Sigmoid colon (tissue), 4 donors: ENCODE measurements around the gene NPAS2.

Source experiments
- EP300 ChIP-seq, 4 donors: sonication (generic); formaldehyde crosslinking; IDR thresholded peaks; one replicate each; pipeline ENCODE4 v1.6.1; 2017; ENCODE audit warnings: antibody characterized with exemption in 4 of 4
- POLR2A ChIP-seq, 2 donors: fragments of 450-650 bp; IDR thresholded peaks; one replicate each; pipeline ENCODE4 v1.6.1; 2016; ENCODE audit warnings: antibody characterized with exemption in 2 of 2, mild to moderate bottlenecking in 2 of 2, moderate library complexity in 2 of 2
- POLR2AphosphoS5 ChIP-seq, 4 donors: sonication (generic); formaldehyde crosslinking; IDR thresholded peaks; one replicate each; pipeline ENCODE4 v1.6.1; 2017; ENCODE audit warnings: antibody characterized with exemption in 4 of 4
- TF ChIP-seq, protein P1 (sequence below), 4 experiments: fragments of 450-650 bp in 3 of 4; fragments of 200-600 bp in 1 of 4; IDR thresholded peaks; one replicate each; pipeline ENCODE4 v1.5.1; 2016 to 2019; ENCODE audit warnings: antibody characterized with exemption in 4 of 4, mild to moderate bottlenecking in 3 of 4, moderate library complexity in 2 of 4

DNA sequence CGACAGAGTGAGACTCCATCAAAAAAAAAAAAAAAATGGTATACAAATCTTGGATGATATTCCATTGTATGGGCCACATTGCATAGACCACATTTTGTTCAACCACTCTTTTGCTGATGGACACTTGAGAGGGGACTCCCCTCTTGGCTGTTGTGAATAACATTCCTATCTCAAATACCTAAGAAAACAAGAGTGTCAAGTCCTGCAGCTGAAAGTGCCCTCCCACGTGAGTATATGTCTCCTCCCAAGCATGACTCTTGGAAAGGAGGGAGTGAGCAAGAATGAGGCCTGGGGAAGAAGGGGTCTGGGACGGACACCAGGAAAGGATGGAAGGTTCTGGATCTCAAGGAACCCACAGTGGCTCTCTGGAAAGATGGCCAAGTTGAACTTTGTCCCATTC, 36.0 kb upstream of the NPAS2 start:
- TF ChIP-seq, protein P1, sequence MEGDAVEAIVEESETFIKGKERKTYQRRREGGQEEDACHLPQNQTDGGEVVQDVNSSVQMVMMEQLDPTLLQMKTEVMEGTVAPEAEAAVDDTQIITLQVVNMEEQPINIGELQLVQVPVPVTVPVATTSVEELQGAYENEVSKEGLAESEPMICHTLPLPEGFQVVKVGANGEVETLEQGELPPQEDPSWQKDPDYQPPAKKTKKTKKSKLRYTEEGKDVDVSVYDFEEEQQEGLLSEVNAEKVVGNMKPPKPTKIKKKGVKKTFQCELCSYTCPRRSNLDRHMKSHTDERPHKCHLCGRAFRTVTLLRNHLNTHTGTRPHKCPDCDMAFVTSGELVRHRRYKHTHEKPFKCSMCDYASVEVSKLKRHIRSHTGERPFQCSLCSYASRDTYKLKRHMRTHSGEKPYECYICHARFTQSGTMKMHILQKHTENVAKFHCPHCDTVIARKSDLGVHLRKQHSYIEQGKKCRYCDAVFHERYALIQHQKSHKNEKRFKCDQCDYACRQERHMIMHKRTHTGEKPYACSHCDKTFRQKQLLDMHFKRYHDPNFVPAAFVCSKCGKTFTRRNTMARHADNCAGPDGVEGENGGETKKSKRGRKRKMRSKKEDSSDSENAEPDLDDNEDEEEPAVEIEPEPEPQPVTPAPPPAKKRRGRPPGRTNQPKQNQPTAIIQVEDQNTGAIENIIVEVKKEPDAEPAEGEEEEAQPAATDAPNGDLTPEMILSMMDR (IDR thresholded peaks at IDR 0.05) = no peak
- no peak for TF ChIP-seq POLR2AphosphoS5 (IDR thresholded peaks at IDR 0.05)
- TF ChIP-seq EP300 (IDR thresholded peaks at IDR 0.05) = no peak
- no peak for TF ChIP-seq POLR2A (IDR thresholded peaks at IDR 0.05)
